Endometrial microvascular endothelial cells (primary cell): ENCODE data around the gene TEX35. TPM values are rescaled to one million over a fixed set of nuclear protein-coding genes. Genes with fewer than 3 reads are reported as not detected.

Experiments
- in situ Hi-C: cut with HindIII; loops from 2 replicates; pipeline ENCODE4 v1.10.0; 2017; ENCODE audit warnings: low sequenced_read_pairs, low pct_unique_long_range_greater_than_20kb; ENCODE audit errors: inconsistent ontology term
- total RNA-seq: library from RNA; depleted of rRNA; stranded (reverse); fragments of >200 nt; gene quantifications from one replicate; pipeline ENCODE4 v1.2.3, GENCODE V29; 2015; ENCODE audit errors: inconsistent ontology term

The TEX35 gene
- total RNA-seq, 1 donor from 2014 or later: not detected

DNA sequence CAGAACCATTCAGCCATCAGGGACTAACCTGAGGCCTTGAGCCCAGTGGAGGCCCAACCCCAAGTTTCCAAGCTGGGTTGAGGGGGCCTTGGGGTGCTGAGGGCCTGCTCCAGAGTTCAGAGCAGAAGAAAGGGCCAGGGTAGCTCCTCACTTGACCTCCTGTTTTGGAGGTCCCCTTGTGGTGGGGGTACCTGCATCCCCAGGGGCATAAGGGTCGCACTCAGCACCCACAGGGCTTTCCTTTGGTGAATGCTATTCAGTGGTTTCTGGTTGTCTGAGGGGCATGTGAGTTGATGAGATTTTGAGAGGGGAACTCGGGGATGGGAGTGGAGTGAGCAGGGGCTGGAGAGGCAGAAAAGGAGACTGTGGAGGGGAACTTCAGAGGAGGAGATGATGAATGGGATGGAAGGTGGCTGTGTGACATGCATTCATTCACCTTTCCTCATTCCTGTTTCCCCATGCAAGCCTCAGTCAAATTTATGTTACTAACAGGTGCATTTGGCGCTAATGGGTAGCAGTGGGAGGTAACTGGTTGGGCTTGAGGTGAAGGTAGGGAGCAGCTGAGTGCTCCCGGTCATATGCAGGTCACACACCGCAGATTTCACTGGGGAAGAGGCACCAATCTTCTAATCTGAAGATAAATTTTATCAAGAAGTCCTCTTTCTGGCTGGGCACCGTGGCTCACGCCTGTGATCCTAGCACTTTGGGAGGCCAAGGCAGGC is 50.4 kb downstream of the TEX35 start:
- in situ Hi-C loops: no loop called here

DNA sequence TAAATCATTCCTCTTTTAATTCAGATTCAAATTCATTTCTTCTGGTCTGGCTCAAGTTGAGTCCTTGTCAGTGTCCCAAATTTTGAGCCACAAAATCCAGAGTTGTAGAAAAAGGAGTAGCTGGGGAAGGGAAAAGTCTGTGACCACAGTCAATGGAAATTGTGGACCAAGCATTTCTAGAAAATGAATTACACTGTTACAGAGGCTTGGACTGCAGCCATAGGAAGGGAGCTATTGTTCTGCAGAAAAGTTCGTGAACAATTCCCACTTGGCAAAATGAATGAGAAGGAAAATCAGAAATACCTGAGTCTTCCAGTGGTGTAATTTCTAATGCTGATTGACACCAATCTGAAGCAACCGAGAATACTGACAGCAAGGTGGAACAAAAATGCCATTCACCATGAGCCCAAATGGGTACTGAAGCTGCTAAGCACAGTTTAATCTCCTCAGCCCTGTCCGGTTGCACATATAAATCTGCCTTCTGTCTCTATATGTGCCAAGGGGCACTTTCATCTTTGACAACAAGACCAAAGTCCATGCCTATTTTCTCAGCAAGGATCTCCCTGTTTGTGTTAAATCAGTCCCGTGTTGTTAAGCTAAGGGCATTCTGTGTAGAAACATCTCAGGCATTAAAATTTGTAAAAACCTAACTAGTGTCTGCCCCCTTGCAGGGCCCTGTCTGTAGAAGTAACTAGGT is 51.3 kb downstream of the TEX35 start:
- in situ Hi-C loops: no loop called here

DNA sequence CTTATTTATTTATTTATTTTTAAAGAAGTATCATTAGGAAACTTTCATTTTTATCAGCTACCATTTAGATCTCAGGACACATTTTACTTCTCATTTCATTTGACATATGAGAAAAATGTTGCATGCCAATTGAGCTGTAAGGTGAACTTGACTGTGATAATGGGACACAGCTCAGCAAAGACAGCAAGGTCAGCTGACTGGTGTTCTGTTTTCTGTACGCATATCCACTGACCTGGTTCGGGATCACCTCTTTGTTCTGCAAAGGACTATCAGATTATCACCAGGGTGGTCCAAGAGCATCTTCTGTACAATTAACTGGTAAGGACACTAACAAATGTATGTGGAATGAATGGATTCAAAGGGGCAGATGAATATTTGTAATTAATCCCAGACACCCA is 51.9 kb downstream of the TEX35 start:
- in situ Hi-C loops: no loop called here

- in situ Hi-C loops: no loop called here
These were observed 52.7 kb downstream of the TEX35 start for GRCh38 chr1:178565586-178565985.

DNA sequence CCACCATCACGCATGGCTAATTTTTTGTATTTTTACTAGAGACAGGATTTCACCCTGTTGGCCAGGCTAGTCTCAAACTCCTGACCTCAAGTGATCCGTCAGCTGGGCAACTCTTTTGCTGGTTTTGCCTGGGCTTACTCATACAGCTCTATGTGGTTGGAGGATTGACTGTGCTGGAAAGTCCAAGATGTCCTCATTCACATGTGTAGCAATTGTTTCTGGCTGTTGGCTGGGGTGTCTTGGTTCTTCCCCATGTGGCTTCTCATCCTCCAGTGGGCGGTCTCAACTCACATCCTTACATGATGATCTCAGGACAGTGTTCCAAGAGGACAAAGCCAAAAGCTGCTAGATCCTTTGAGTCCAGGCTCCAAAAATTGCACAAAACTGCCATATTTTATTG is 53.3 kb downstream of the TEX35 start:
- in situ Hi-C loops: no loop called here

DNA sequence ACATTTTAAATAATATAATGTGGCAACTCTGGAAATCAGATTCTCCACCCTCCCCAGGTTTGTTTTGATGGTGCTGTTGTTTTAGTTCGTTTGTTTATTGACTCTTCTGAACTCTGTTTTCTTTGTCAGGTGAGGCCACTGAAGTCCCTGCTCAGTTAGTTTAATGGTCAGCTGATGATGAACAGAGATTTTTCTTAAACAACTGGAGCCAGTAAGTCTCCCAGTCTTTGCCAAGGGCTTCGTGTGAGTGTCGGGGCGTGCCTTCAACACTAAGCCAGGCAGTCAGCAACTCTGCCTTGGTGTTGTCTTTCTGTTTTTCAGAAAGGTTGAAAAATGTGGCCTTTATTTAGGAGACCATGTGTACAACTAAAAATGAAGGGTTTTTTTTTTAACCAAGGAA is 58.9 kb downstream of the TEX35 start:
- in situ Hi-C loops: no loop called here

Other genes starting within 250 kb of the TEX35 start
- gene CLEC20A, start 16.1 kb upstream of the TEX35 start, total RNA-seq: not detected
- 19.5 TPM for gene RALGPS2, start 212.1 kb downstream of the TEX35 start, total RNA-seq